HG03354 (cell line): Measurements from ENCODE around the gene CDYL2.

Source experiments
- ATAC-seq: cut with Tn5 transposase; IDR thresholded peaks from one replicate; pipeline ENCODE4 v1.9.1; 2021; ENCODE audit warnings: mild to moderate bottlenecking; ENCODE audit not compliant: unreplicated experiment, poor library complexity, severe bottlenecking

Gene CDYL2

GRCh38 chr16:80718480-80719220 is 85.7 kb downstream of the CDYL2 start:
- ATAC-seq = no peak

DNA sequence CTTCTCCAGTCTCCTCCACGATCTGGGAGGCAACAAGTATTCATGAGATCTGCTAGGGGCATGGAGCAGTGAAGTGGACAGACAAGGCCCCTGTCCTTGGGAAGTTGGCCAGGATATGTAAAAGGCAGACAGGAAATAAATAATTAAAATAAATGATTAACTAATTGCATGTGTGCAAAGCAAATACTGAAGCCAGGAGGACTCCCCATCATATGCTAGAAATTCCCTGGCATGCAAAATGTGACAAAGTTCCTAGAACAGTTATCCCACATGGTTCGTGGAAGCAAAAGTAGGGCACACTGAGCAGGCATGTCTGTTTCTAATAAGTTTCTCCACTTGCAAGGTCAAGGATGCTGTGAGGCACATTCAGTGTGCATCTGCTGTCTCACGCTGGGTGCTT is 86.8 kb downstream of the CDYL2 start:
- no peak for ATAC-seq

DNA sequence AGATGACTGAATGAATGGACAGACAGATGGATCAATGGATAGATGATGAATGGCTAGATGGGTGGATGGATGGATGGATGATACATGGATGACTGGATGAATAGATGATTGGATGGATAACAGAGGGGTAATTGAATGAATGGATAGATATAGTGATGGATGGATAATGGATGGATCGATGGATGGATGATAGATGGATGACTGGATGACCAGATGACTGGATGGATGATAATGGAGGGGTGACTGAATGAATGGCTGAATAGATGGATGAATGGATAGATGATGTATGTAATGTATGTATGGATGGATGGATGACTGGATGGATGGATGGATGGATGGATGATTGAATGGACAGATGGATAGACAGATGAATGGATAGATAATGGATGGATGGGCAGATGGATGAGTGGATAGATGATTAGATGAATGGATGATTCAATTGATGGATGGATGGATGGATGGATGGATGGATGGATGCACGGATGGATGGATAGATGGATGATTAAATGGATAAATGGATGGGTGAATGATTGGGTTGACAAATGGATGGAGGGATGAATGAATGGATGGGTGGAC is 87.7 kb downstream of the CDYL2 start:
- ATAC-seq = no peak

DNA sequence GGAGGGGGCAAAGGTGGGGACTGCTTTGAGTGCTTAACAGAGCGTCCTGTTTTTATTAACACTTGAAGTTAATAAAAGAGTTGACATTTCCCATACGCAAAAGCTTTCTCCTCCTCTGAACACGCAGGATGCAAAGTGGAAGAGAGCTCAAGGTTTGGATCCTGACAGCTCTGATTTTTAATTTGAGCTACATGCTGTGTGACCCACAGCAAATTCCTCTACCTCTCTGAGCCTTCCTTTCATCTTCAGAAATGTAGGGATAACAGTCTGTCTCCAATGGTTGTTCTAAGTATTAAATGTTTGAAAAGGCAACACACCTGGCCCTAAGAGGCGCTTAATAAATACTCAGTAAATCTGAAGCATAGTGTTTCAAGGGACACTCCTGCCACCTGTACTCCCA is 93.0 kb downstream of the CDYL2 start:
- no peak for ATAC-seq

GRCh38 chr16:80710918-80711317 is 93.5 kb downstream of the CDYL2 start:
- ATAC-seq = no peak

DNA sequence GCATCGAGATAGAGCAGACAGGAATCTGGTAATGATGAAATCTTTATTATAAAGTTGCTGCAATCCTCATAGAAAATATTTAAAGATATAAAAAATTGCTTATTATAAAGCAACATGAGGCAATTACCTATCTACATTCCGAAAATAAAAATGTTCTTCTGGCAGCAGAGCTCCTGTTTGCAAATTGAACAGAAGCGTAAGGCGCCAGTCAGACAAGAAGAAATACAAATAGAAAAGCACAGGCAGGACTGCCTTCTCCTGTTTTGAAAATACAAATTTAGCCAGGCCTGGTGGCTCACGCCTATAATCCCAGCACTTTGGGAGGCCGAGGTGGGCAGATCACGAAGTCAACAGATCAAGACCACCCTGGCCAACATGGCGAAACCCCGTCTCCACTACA is 95.6 kb downstream of the CDYL2 start:
- no peak for ATAC-seq

- no peak for ATAC-seq
Measured at GRCh38 chr16:80707686-80708085, 96.7 kb downstream of the CDYL2 start.

GRCh38 chr16:80705596-80705995 is 98.8 kb downstream of the CDYL2 start:
- no peak for ATAC-seq

GRCh38 chr16:80704751-80705505 is 99.5 kb downstream of the CDYL2 start:
- no peak for ATAC-seq

GRCh38 chr16:80703131-80704071 is 101.0 kb downstream of the CDYL2 start:
- ATAC-seq = no peak

GRCh38 chr16:80702696-80703095 is 101.7 kb downstream of the CDYL2 start:
- ATAC-seq = no peak

- no peak for ATAC-seq
Measured at GRCh38 chr16:80700558-80700957, 103.8 kb downstream of the CDYL2 start.

DNA sequence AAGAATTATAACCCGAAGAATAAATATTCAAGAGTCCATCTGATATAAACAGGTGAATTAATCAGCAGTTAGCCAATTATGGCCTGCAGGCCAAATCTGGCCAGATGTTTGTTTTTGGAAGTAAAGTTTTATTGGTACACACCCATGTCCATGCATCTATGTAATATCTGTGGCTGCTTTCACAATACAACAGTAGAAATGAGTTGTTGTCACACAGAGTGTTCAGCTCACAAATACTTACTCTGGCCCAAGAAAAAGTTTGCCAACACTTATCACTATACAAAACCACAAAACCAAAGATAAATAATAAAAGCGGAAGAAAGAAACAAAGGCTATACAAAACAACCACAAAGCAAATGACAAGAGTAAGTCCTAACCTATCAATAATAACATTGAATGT is 109.4 kb downstream of the CDYL2 start:
- no peak for ATAC-seq

DNA sequence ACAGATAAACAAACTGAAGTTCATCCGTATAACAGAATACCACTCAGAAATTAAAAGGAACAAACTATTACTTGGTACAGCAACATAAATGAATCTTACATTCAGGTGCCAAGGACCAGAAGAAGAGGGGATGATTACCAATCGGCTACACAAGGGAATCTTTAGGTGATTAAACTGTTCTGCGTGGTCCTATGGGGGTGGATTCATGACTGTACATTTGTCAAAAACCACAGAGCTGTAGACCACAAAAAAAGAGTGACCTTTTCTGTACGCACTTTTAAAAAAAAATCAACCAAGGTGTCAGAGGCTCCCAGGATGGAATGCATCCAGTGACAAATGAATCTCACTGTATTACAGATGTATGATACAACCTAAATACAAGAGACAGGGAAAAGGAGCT is 110.8 kb downstream of the CDYL2 start:
- no peak for ATAC-seq

DNA sequence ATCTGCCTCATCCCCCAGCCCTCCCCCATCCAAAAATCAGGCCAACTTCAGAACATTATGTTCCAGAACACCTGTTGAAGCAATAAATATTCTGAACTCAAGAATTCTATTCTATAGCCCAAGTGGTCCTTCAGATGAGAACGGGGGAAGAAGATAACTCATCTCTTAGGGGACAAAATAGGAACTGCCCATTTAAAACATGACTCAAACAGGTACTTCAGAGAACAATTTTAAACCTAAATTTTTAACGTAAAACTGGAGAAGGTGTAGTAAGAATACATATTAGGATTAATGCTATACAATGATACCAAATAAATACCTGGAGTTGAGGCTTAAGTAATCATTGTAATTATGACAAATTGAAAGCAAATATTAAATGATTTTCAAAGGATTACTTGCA is 112.1 kb downstream of the CDYL2 start:
- ATAC-seq = no peak

- ATAC-seq = no peak
Measured at GRCh38 chr16:80691111-80691741, 113.2 kb downstream of the CDYL2 start.

DNA sequence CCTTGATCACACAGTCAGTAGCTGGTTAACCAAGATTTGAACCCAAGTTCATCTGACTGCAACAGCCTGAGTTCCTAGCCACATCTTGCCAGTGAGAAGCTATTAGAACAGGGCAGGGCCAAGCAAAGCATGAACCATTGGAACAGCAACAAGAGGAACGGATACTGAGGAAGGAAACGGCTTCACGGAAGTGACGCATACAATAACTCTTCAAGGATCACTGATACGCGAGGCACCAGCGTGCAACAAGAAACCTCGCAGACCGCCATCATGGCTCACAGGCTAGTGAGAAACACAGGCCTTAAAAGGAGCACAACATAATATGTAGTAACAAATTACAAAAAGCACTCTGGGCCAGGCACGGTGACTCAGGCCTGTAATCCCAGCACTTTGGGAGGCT is 114.9 kb downstream of the CDYL2 start:
- no peak for ATAC-seq

- ATAC-seq = no peak
Measured at GRCh38 chr16:80687606-80688005, 116.8 kb downstream of the CDYL2 start.

DNA sequence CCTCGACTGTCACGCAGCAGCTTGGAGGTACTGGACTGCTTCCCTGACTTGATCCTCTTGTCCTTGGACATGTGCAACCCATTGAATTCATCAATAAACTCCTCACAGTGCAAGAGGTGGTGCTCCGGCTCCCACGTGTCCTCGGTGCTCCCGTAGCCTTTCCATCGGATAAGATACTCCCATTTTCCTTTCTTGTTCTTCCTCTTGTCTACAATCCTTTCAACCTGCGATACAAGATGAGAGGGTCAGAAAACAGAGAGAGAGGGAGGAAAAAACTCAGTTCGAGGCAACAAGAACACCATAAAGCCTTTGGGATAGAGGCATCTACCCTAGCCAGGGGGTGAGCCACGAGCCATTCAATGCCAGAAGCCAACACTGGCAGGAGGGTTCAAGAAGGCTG is 119.5 kb downstream of the CDYL2 start:
- no peak for ATAC-seq
